MCF 10A (cell line): ENCODE measurements around the gene MAML2. TPM values are rescaled to one million over a fixed set of nuclear protein-coding genes. Genes with fewer than 3 reads are reported as not detected.

Source experiments
- BruUV-seq: library from RNA; stranded (reverse); fragments of 400-500 nt; replicated peaks from 2 replicates; lab custom pipeline; 2021; lab: Mats Ljungman, UMichigan
- CTCF ChIA-PET: fragments of 300-600 bp; sonication (Branson Sonifier 250); formaldehyde crosslinking; extraction: SDS; loops from one replicate; lab custom pipeline; 2021; ENCODE audit warnings: antibody characterized with exemption, inconsistent platforms; lab: Yijun Ruan, JAX
- POLR2A ChIA-PET: fragments of 300-600, 350-650 bp; sonication (Branson Sonifier 250); formaldehyde crosslinking; extraction: SDS; loops from one replicate; lab custom pipeline; 2020; ENCODE audit warnings: antibody characterized with exemption, inconsistent platforms; lab: Yijun Ruan, JAX
- DNase-seq: peaks from one replicate; pipeline ENCODE4 v3.0.0-alpha.2; 2018; ENCODE audit not compliant: unreplicated experiment
- H3K27ac Mint-ChIP-seq: one replicate; pipeline ENCODE4 v1.8.0; 2022; ENCODE audit warnings: mild to moderate bottlenecking, low read depth, mixed read lengths; ENCODE audit not compliant: unreplicated experiment
- H3K27me3 Mint-ChIP-seq: one replicate; pipeline ENCODE4 v1.8.0; 2022; ENCODE audit warnings: mixed read lengths; ENCODE audit not compliant: insufficient read depth, unreplicated experiment
- H3K36me3 Mint-ChIP-seq: one replicate; pipeline ENCODE4 v1.8.0; 2022; ENCODE audit warnings: mild to moderate bottlenecking, moderate library complexity, mixed read lengths; ENCODE audit not compliant: insufficient read depth, unreplicated experiment
- H3K4me1 Mint-ChIP-seq: one replicate; pipeline ENCODE4 v1.8.0; 2022; ENCODE audit warnings: mixed read lengths; ENCODE audit not compliant: insufficient read depth, unreplicated experiment
- H3K4me3 Mint-ChIP-seq: one replicate; pipeline ENCODE4 v1.8.0; 2022; ENCODE audit warnings: mild to moderate bottlenecking, moderate library complexity, mixed read lengths; ENCODE audit not compliant: unreplicated experiment
- H3K9me3 Mint-ChIP-seq: one replicate; pipeline ENCODE4 v1.8.0; 2022; ENCODE audit warnings: mixed read lengths; ENCODE audit not compliant: unreplicated experiment
- intact Hi-C: fragments of 100-400 bp; cut with micrococcal nuclease; formaldehyde crosslinking; loops from 2 replicates; pipeline ENCODE4 v1.14.1; 2022
- total RNA-seq: library from RNA; stranded (reverse); gene quantifications from 2 replicates; pipeline ENCODE4 v1.2.3, GENCODE V29; 2022
- TF ChIP-seq, protein P1 (sequence below): fragments of 200-600 bp; IDR thresholded peaks from one replicate; pipeline ENCODE4 v1.8.0; 2022; ENCODE audit warnings: antibody characterized with exemption, mild to moderate bottlenecking; ENCODE audit not compliant: unreplicated experiment

The MAML2 gene
- total RNA-seq, 1 experiment from 2014 or later, result 8.6 TPM

DNA sequence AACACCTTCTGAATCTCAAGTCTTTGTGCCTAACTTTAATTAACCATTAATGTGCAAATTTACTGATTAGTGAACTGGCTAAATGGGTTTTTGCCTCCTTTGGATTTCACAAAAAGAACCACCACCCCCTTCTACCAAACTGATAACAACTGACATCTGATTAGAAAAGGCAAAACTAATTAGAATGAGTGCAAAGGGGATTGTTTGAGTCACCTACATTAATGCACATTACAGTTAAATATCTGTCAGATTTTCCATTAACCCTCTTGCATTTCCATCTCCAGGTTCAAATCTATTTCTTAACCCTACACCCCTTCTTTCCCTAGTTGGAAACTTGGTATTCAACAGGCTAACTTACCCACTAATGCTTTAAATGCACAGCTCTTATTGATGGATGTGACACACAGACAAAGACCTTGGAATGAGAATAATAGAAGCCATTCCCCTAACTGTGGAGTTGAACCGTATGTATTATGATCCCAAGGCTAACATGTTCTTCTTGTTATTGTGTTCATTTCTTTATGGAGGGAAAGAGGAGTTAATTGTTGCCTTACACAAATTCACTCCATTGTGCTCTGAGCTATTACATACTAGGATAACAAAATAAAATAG lies 257.6 kb downstream of the MAML2 start:
- no peaks in the 10 kb centered on the region for H3K4me1 Mint-ChIP-seq
- intact Hi-C loops, result no loop called here
- H3K4me3 Mint-ChIP-seq, result no peak overlapping the region
- no peaks in the 10 kb centered on the region for H3K9me3 Mint-ChIP-seq
- H3K27me3 Mint-ChIP-seq, result no peaks in the 10 kb centered on the region
- no peak overlapping the region for H3K27ac Mint-ChIP-seq
- POLR2A ChIA-PET, result interaction anchor here (1.4 kb wide), 1 partner anchor 12 kb away, joined by 3 read pairs; no protein-coding TSS in a partner anchor
- no peaks in the 10 kb centered on the region for H3K36me3 Mint-ChIP-seq
- BruUV-seq, result no TSS peak
- DNase-seq, result no peak
- TF ChIP-seq, protein P1, sequence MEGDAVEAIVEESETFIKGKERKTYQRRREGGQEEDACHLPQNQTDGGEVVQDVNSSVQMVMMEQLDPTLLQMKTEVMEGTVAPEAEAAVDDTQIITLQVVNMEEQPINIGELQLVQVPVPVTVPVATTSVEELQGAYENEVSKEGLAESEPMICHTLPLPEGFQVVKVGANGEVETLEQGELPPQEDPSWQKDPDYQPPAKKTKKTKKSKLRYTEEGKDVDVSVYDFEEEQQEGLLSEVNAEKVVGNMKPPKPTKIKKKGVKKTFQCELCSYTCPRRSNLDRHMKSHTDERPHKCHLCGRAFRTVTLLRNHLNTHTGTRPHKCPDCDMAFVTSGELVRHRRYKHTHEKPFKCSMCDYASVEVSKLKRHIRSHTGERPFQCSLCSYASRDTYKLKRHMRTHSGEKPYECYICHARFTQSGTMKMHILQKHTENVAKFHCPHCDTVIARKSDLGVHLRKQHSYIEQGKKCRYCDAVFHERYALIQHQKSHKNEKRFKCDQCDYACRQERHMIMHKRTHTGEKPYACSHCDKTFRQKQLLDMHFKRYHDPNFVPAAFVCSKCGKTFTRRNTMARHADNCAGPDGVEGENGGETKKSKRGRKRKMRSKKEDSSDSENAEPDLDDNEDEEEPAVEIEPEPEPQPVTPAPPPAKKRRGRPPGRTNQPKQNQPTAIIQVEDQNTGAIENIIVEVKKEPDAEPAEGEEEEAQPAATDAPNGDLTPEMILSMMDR, result no peak
- CTCF ChIA-PET, result interaction anchor here (0.6 kb wide), 1 partner anchor 20 kb away, joined by 3 read pairs; no protein-coding TSS in a partner anchor

DNA sequence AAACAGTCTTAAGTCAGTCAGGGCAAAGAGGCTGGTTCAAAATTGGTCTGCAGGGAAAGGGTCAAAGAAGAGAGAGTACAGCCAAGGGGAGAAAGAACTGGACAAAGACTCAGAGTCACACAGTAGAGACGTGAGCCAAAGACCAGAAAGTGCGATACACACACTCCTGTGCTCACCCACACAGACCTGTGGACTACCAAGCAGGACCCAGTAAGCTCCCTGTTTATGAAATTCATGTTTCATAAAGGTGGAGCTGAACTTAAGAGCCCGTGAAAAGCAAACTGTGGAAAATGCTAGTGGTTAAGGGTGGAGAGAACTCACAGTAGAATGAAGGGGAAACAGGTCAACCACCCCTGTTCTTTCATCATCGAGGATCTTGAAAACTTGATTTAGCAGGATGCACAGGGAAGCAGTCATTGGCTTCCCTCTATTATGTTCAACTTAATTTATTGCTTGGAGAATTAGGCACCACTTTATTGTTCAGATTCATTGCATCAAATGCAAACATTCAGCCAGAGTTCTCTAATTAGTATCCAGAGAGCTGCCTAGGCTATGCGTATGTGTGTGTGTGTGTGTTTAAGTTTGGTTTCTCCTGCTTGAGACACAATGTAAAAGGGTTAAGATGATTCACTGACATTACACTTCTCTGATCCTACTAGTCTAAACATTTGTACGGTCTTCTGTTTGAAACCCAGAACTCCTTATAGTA lies 258.2 kb downstream of the MAML2 start:
- BruUV-seq, result no TSS peak
- Mint-ChIP-seq H3K27ac (no peak overlapping the region), H3K9me3 (no peaks in the 10 kb centered on the region), H3K27me3 (no peaks in the 10 kb centered on the region), H3K36me3 (no peaks in the 10 kb centered on the region), H3K4me3 (no peak overlapping the region), H3K4me1 (no peaks in the 10 kb centered on the region)
- intact Hi-C loops, result no loop called here
- no peak for DNase-seq
- TF ChIP-seq, protein P1, result no peak
- CTCF ChIA-PET, result interaction anchor here (1.5 kb wide), 1 partner anchor 259 kb away, joined by 10 read pairs; the partner anchor contains the start of gene MAML2
- POLR2A ChIA-PET, result no interaction called here

DNA sequence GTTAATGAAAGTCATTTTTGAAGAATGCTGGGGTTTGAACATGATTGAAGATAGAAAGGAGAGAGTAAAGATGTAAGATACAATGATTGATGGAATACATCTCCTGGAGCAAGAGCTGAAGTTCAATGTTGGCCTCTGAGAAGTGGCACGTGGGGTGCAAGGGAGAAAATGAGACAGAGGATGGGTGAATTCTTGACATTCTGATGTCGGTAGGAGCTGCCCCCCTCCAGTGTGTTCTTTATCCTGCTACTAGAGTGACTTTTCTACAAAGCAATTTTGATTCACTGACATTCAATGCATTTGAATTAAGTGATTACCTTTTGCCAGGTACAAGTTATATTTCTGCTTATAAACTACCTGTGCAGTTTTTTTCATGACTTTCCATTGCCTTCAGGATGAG lies 260.1 kb downstream of the MAML2 start:
- Mint-ChIP-seq H3K9me3 (no peaks in the 10 kb centered on the region), H3K27me3 (no peaks in the 10 kb centered on the region), H3K4me3 (no peak overlapping the region), H3K4me1 (no peaks in the 10 kb centered on the region), H3K27ac (no peak overlapping the region), H3K36me3 (no peaks in the 10 kb centered on the region)
- BruUV-seq, result no TSS peak
- intact Hi-C loops, result no loop called here
- TF ChIP-seq, protein P1, result no peak
- DNase-seq, result no peak
- POLR2A ChIA-PET, result no interaction called here
- CTCF ChIA-PET, result interaction anchor here (1.8 kb wide), 1 partner anchor 27 kb away, joined by 6 read pairs; no protein-coding TSS in a partner anchor
